Activated T-cell treated with anti-CD3 and anti-CD28 coated beads, Interleukin-2, amount 50 U/mL, for 72 hours (primary cell): ENCODE data around the gene KPTN. TPM values are rescaled to one million over a fixed set of nuclear protein-coding genes. Genes with fewer than 3 reads are reported as not detected.

Experiments used
- ATAC-seq, 2 donors: fragments of 150-1000 bp; cut with Tn5 transposase; replicated peaks in 1 of 2; 2 replicates each; pipeline ENCODE4 v1.10.0; 2021; ENCODE audit warnings: moderate library complexity in 2 of 2, mild to moderate bottlenecking in 1 of 2
- DNase-seq, 2 donors: peaks; one replicate each; pipeline ENCODE4 v3.0.0; 2021 to 2022; ENCODE audit warnings: mixed read lengths in 1 of 2
- H3K27ac Mint-ChIP-seq: one replicate; pipeline ENCODE4 v1.8.0; 2022; ENCODE audit warnings: mild to moderate bottlenecking, moderate library complexity, mixed read lengths
- H3K27me3 Mint-ChIP-seq: one replicate; pipeline ENCODE4 v1.8.0; 2022; ENCODE audit warnings: low read depth, mixed read lengths
- H3K36me3 Mint-ChIP-seq, 2 donors: one replicate each; pipeline ENCODE4 v1.8.0; 2022; ENCODE audit warnings: mixed read lengths in 2 of 2, mild to moderate bottlenecking in 1 of 2; ENCODE audit not compliant: insufficient read depth in 2 of 2
- H3K4me1 Mint-ChIP-seq: one replicate; pipeline ENCODE4 v1.8.0; 2022; ENCODE audit warnings: low read depth, mixed read lengths
- H3K4me3 Mint-ChIP-seq, 2 donors: one replicate each; pipeline ENCODE4 v1.8.0; 2022; ENCODE audit warnings: mild to moderate bottlenecking in 2 of 2, mixed read lengths in 2 of 2, moderate library complexity in 2 of 2
- H3K9me3 Mint-ChIP-seq, 2 donors: one replicate each; pipeline ENCODE4 v1.8.0; 2022; ENCODE audit warnings: mixed read lengths in 2 of 2
- total RNA-seq, 2 donors: library from RNA; stranded (reverse); gene quantifications; one replicate each; pipeline ENCODE4 v1.2.3, GENCODE V29; 2022

KPTN gene
- total RNA-seq, 2 donors from 2014 or later: 7.2 to 10.5 TPM

DNA sequence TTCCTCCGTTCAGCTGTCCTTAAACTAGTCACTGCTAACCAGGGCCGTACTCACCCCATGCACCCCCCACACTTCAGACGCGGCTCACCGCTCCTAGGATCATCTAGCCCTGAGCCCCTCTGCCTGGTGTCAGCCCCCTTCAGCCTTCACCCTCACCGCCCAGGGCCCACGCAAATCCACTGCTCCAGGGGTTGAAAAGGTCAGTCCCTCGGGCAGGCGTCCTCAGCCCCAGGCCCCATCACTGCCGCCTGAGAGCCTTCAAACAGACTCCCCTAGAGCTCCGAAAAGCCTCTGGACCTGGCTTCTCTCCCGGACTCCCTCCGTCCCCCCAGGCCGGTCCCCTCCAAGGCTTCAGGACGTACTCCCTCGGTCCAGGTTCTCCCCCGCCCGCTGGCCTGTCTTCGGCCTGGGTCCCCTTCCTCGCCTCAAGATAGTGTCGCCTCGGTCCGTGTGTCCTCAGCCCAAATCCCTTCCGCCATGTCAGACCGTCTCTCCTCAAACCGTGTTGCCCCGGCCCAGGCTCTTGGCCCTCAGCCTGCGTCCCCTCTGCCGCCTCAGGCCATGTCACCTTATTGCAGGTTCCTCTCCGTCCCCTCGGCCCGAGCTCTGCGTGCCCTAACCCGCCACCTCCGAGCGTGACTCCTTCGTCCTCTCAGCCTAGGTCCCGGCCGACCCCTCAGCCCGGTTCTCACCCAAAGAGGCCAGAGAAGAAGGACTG, 30.3 kb upstream of the KPTN start:
- Mint-ChIP-seq H3K4me1 (peaks cover 86% of the 10 kb centered on the region), H3K4me3 (peak overlapping the region; percentile 92 to 98), H3K36me3 (peaks cover 3 to 4% of the 10 kb centered on the region in 2 donors), H3K9me3 (no peaks in the 10 kb centered on the region), H3K27ac (peak overlapping the region; percentile 99), H3K27me3 (no peaks in the 10 kb centered on the region)
- peak; percentile 1 to 2 for ATAC-seq
- DNase-seq: peak; percentile 17

DNA sequence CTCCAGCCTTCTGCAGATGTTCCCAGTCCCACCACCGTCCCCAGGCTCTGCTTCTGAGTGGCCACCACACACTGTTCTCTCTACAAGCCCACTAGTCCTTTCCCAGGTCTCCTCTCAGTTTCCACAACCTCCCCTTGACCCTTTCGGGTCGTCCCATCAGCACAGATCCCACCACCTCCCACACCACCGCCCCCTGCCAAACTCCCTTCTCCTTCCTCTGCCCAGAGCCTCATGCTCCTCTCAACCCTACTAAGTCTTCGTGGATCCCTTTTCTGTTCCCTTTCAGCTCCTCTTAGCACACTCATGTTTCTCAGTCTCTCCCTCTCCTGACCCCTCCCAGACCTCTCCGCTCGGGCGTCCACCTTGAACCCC, 28.9 kb upstream of the KPTN start:
- Mint-ChIP-seq H3K27ac (peak overlapping the region; percentile 99), H3K4me3 (peak overlapping the region; percentile 92 to 98), H3K27me3 (no peaks in the 10 kb centered on the region), H3K36me3 (peaks cover 3 to 4% of the 10 kb centered on the region in 2 donors), H3K4me1 (peaks cover 72% of the 10 kb centered on the region), H3K9me3 (no peaks in the 10 kb centered on the region)
- DNase-seq: no peak
- no peak for ATAC-seq

DNA sequence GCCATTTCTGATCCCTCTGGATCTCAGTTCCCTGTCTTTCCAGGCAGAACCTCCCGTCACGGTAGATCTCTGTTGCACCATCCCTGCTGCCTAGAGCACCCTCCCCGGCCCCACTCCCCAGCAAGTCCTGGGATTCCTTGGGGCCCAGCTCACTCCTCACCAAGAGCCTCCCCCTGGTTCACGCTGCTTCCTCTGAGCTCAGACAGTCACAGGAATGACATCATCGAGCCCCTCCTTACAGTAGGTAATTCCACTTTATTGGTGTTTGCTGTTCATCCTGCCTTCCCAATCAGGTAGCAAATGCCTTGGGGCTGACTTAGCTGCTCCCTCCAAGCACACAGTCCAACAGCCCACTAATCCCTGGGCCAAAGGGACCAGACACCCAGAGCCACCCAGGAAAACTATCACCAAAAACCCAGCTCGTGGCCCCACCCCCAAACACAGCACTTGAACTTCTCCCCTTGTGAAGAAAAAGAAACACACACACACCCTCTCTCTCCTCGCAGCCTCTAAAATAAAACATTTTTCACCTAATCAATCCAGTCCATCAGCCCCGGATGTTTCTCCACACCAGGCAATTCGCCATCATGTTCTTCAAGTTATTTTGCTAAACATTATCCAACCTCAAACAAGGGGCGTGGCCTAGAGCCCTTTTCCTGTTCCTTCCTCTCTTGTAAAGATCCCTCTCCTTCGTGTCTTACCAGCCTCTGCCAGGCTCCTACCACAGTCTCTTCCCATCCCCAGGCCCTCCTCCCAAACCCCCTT, 28.3 kb upstream of the KPTN start:
- Mint-ChIP-seq H3K9me3 (no peaks in the 10 kb centered on the region), H3K27me3 (no peaks in the 10 kb centered on the region), H3K36me3 (peaks cover 3 to 4% of the 10 kb centered on the region in 2 donors), H3K4me1 (peaks cover 67% of the 10 kb centered on the region), H3K27ac (peak overlapping the region; percentile 99), H3K4me3 (peak overlapping the region; percentile 92 to 98)
- ATAC-seq (no peak), DNase-seq (no peak)

DNA sequence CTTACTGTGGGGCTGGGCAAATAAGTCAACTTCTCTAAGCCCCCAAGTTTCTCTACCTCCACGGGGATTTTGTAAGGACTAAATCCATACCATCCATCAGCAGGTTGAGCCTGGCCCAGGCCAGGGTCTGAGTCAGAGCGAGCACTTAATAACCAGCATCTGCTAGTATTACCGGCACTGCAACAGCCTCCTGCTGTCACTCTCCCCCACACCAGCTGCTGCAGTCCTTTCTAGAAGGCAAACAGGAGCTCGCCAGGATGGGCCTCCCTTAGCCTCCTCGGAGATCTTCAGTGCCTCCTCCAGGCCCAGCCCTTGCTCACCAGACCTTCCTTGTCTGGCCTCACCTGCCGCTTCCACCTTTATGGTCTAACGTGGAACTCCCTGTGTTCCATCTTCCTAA, 27.7 kb upstream of the KPTN start:
- Mint-ChIP-seq H3K27ac (peak overlapping the region; percentile 99), H3K9me3 (no peaks in the 10 kb centered on the region), H3K27me3 (no peaks in the 10 kb centered on the region), H3K4me1 (peaks cover 60% of the 10 kb centered on the region), H3K4me3 (no peak overlapping the region), H3K36me3 (peaks cover 3 to 4% of the 10 kb centered on the region in 2 donors)
- ATAC-seq (no peak), DNase-seq (no peak)

DNA sequence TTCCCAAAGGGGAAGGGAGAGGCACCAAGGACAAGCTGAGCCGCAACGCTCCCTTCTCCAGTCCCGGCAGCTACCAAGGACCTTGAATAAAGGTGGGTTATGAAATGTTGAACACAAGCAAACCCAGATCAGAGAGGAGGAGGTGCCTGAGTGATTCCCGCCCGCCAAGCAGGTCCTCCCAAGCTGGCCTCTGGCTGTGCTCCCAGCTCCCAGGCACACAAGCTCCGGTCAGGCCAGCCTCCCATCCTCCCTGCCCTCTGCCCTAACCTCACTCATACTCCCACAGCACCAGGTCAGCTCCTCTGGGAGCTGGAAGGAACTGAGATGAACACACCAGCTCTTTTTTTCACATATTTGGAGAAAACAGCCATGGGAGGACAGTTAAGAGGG, 27.1 kb upstream of the KPTN start:
- Mint-ChIP-seq H3K4me1 (peaks cover 54% of the 10 kb centered on the region), H3K27ac (no peak overlapping the region), H3K36me3 (peaks cover 3 to 4% of the 10 kb centered on the region in 2 donors), H3K4me3 (no peak overlapping the region), H3K27me3 (no peaks in the 10 kb centered on the region), H3K9me3 (no peaks in the 10 kb centered on the region)
- ATAC-seq (no peak), DNase-seq (no peak)

DNA sequence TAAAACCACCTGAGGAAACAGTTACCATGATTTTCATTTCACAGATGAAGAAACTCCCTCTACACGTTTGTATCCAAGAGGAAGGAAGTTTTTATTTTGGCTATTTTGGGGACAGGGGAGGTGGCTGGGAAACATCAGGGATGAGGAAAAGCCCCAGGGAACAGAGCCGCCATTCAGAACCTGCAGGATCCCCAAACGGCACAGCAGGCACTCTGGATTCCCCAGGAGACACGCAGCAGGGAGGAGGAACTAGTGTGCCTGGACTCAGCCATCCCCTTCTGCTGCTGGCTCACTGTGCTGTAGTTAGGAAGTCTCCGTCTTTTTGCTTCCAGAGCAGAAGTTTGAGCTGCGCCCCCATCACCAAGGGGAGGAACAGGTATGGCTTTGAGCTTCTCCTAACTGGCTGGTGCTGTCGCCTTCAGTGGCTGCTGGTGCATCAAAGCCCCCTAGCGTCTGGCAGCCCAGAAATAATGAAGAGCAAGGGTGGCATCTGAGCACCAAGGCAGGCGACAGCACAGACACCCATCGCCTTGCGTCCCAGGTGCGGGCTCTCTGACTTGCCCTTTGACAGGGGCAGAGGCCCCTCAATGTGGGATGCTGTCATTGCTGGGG, 26.6 kb upstream of the KPTN start:
- Mint-ChIP-seq H3K27ac (no peak overlapping the region), H3K4me1 (peaks cover 49% of the 10 kb centered on the region), H3K27me3 (no peaks in the 10 kb centered on the region), H3K9me3 (no peaks in the 10 kb centered on the region), H3K4me3 (no peak overlapping the region), H3K36me3 (peaks cover 3 to 4% of the 10 kb centered on the region in 2 donors)
- DNase-seq: no peak
- no peak for ATAC-seq

DNA sequence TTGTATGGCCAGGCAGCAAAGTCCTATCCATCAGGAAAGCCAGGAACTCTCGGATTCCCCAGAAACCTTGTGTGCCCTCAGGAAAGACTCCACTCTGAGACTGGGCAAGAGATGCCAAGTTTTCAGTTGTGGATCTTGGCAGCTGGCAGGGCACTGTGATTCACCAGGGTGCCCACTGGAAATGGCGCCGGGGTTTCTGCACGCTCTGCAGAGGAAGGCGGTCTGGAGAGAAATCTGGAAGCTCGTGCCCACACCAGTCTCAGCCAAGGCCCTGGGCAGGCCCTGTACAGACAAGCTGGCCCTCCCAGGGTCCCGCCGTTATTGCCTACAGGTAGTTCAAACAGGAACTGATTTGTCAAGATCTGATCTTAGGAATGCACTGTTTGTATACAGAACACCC, 26.0 kb upstream of the KPTN start:
- Mint-ChIP-seq H3K27me3 (no peaks in the 10 kb centered on the region), H3K4me1 (peaks cover 45% of the 10 kb centered on the region), H3K36me3 (peaks cover 3 to 4% of the 10 kb centered on the region in 2 donors), H3K27ac (no peak overlapping the region), H3K4me3 (no peak overlapping the region), H3K9me3 (no peaks in the 10 kb centered on the region)
- no peak for DNase-seq
- no peak for ATAC-seq

DNA sequence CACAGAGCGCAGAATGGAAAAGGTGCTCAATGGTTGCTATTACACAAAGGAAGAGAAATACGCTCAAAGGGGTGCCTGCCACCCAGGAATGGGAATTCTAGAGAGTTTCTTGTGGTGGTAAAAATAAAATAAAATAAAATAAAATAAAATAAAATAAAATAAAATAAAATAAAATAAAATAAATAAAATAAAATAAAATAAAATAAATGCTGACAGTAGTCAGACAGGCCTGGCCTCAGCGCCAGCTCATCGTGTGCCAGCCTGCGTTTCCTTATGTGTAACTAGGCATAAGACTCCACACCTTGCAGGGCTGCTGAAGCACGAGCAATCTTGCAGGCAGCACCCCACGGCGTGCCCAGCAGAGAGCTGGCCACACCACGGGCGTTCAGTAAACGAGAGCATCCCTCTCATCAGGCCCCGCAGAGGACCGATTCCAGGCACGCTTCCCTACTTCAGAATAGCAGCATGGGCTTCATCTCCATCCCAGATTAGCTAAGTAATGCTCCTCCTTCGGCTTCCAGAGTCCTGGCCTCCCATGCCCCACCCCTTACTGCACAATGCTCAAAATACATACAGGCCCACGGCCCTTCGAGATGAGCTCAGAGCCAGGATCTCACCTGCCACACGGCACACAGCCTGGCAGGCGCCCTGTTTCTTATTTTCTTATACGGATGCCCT, 25.3 kb upstream of the KPTN start:
- H3K27ac Mint-ChIP-seq: no peak overlapping the region
- H3K4me1 Mint-ChIP-seq: peaks cover 39% of the 10 kb centered on the region
- peaks cover 0 to under 1% of the 10 kb centered on the region in 2 donors for H3K36me3 Mint-ChIP-seq
- H3K27me3 Mint-ChIP-seq: no peaks in the 10 kb centered on the region
- ATAC-seq: no peak
- H3K9me3 Mint-ChIP-seq: no peaks in the 10 kb centered on the region
- DNase-seq: no peak
- H3K4me3 Mint-ChIP-seq: no peak overlapping the region

DNA sequence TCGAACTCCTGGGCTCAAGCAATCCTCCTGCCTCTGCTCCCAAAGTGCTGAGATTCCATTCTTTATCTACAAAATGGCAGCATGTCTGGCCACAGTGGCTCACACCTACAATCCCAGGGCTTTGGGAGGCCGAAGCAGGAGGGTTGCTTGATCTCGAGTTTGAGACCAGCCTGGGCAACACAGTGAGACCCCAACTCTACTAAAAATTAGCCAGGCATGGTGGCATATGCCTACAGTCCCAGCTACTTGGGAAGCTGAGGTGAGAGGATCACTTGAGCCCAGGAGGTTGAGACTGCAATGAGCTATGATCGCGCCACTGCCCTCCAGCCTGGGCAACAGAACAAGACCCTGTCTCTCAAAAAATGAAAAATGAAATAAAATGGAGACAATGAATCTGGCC, 24.7 kb upstream of the KPTN start:
- peaks cover 33% of the 10 kb centered on the region for H3K4me1 Mint-ChIP-seq

DNA sequence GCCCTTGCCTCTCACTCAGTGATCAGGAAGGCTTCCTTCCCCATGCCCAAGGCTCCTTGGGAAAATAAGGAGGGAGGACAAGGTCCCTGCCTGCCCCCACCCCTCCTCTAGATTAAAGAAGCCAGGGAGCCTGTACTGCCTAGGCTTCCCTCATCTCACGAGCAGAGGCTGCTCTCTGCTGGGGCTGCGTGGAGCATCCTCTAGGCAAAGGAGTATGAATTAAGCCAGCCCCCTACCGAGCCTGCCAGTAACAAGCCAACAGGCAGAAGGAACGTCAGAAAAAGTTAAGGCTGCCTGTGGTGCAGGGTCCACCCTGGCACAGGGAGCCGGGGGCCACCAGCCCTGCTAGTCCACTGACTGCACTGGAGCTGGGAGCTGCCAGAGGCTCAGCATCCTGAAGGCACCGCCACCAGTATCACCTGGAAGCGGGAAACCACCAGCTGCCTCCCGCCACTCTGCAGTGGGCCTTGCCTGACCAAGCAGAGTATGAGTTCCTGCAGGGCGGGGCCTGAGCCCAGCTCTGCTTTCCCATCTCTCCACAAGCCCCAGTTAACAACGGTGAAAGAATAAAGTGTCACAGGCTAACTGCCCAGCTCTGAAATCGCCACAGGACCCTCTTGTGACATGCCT, 24.0 kb upstream of the KPTN start:
- no peaks in the 10 kb centered on the region for H3K9me3 Mint-ChIP-seq
- H3K4me1 Mint-ChIP-seq: peaks cover 26% of the 10 kb centered on the region
- H3K36me3 Mint-ChIP-seq: no peaks in the 10 kb centered on the region

More for the DNA sequence above, 24.7 kb upstream of the KPTN start:
- Mint-ChIP-seq H3K27ac (no peak overlapping the region), H3K9me3 (no peaks in the 10 kb centered on the region), H3K27me3 (no peaks in the 10 kb centered on the region), H3K36me3 (no peaks in the 10 kb centered on the region), H3K4me3 (no peak overlapping the region)
- ATAC-seq (no peak), DNase-seq (no peak)

DNA sequence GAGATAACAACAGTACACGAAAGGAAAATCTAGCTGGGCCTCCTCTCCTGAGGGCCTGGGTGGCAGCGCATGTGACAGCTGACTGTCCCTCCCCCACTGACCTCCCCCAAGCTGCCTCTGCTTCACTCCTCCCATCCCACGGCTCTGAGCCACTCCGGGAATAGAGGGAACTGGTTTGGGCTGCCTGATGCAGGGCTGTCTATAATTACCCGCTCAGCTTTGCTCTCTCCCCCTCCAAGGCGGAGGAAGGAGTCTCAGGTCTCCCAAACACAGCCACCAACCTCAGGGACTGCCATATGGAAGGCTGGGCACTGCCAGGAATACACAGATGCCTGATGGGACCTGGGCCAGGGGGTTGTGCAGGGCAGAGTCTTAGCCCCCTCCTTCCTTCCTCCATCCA, 23.0 kb upstream of the KPTN start:
- H3K4me1 Mint-ChIP-seq: peaks cover 16% of the 10 kb centered on the region
- DNase-seq (no peak), ATAC-seq (no peak)
- no peak overlapping the region for H3K4me3 Mint-ChIP-seq
- H3K27ac Mint-ChIP-seq: no peak overlapping the region
- no peaks in the 10 kb centered on the region for H3K27me3 Mint-ChIP-seq
- no peaks in the 10 kb centered on the region for H3K9me3 Mint-ChIP-seq
- H3K36me3 Mint-ChIP-seq: peaks cover 0 to 3% of the 10 kb centered on the region in 2 donors

More for the DNA sequence above, 24.0 kb upstream of the KPTN start:
- Mint-ChIP-seq H3K27me3 (no peaks in the 10 kb centered on the region), H3K27ac (no peak overlapping the region), H3K4me3 (no peak overlapping the region)
- no peak for ATAC-seq
- no peak for DNase-seq

DNA sequence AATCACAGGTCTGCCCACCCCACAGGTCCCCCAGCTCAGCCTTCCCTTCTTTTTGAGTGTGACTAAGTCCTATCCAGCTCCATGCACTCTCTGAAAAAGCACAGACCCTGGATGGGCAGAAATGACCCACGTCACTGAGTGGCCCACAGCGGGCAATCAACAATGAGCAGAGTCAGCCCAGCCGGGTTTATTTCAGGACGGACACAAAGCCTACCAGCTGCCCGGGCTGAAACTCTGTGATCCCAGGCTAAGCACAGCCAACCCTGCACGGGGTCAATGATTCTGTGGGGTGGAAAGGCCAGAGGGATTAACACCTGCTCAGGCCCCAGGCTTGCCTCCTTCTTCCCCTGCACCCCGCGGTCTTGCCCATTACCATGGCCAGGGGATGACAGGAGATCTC, 22.4 kb upstream of the KPTN start:
- no peak for ATAC-seq
- no peak overlapping the region for H3K4me3 Mint-ChIP-seq
- no peaks in the 10 kb centered on the region for H3K9me3 Mint-ChIP-seq
- H3K36me3 Mint-ChIP-seq: peaks cover 0 to 3% of the 10 kb centered on the region in 2 donors
- H3K27ac Mint-ChIP-seq: no peak overlapping the region
- DNase-seq: no peak
- H3K4me1 Mint-ChIP-seq: peaks cover 10% of the 10 kb centered on the region
- H3K27me3 Mint-ChIP-seq: no peaks in the 10 kb centered on the region
